GM20000 (cell line): ENCODE measurements around the gene SUN1.

Experiments used
- DNase-seq: peaks from one replicate; pipeline ENCODE4 v3.0.0; 2012; ENCODE audit warnings: low spot score
- CTCF ChIP-seq: IDR thresholded peaks from 2 replicates; pipeline ENCODE4 v1.5.1; 2012; ENCODE audit warnings: mild to moderate bottlenecking, control low read depth; ENCODE audit errors: extremely low read depth, missing control alignments

The SUN1 gene

GRCh38 chr7:913736-914520 lies 81.7 kb downstream of the SUN1 start:
- TF ChIP-seq CTCF, result no peak
- DNase-seq, result no peak

GRCh38 chr7:914521-915194 lies 82.4 kb downstream of the SUN1 start:
- DNase-seq, result no peak
- TF ChIP-seq CTCF, result no peak

GRCh38 chr7:915291-916218 lies 83.3 kb downstream of the SUN1 start:
- no peak for TF ChIP-seq CTCF
- DNase-seq, result no peak

GRCh38 chr7:916291-916941 lies 84.1 kb downstream of the SUN1 start:
- no peak for DNase-seq

GRCh38 chr7:917255-918117 lies 85.2 kb downstream of the SUN1 start:
- DNase-seq, result no peak
- TF ChIP-seq CTCF, result no peak

More at GRCh38 chr7:916291-916941, 84.1 kb downstream of the SUN1 start:
- TF ChIP-seq CTCF, result no peak

- TF ChIP-seq CTCF, result no peak
- DNase-seq, result no peak
Measured at GRCh38 chr7:918118-918425, 85.8 kb downstream of the SUN1 start.
